Stimulated activated CD8-positive, alpha-beta memory T cell treated with anti-CD3 and anti-CD28 coated beads, Interleukin-12 subunit alpha, Interleukin-12 subunit beta, amount 100 ng/mL, for 1 hour (primary cell): Measurements from ENCODE around the gene SKP1.
A peak's percentile ranks its signal among the peaks of the same experiment; 100 is the strongest.
"Not testable (repeated sequence)": the region's sequence is repeated elsewhere in the genome, so short reads cannot be mapped to it uniquely, and the experiment has no call there.

Source experiments
- DNase-seq: peaks from one replicate; pipeline ENCODE4 v3.0.0-alpha.2; 2020; ENCODE audit warnings: low read depth

Gene SKP1

DNA sequence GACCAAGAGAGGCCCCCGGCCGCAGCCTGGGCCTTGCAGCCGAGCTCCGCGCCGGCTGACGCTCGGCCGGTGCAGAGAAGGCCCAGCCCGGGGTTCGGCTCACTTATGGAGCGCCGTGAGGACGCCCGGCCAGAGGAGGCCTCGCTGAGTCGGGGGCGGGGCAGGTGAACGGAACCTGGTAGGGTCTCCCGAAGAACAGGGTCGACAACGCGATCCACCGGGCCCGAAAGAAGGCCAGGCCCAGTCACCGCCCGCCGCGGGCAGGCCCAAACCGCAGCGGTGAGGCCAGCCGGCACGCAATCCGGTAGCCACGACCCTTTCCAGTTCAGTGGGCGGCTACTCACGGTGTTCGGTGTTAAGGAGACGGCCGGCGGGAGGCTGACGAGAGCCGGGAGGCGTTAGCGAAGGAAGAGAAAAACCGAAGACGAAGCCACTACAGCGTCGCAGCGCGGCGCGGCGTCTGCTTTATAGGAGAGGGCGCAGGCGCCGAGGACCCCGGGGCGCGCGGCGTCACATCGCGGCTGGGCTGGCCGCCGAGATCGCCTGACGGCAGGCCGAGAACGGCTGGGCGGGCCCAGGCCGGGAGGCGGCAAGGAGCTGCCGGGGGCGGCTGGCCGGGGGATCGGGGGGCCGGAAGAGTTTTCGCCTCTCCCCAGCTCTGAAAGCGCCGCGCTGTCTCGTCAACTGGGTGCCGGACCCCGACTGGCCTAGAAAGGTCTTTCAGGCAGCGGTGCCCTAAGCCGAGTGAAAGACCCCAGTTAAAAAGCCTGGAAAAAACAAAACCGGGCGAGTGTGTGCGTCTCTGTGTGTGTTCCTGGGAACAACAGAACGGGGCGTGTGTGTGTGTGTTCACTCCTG lies at the start of gene SKP1:
SKP1 (minus strand) TSS at position 440 of the 858 bp plus-strand sequence. CDS start 2,928 bp downstream, outside the sequence.
- peak; percentile 77 for DNase-seq

- DNase-seq: peak; percentile 98
Measured at GRCh38 chr5:134225780-134226440, 49.2 kb upstream of the SKP1 start, which contains the start of gene PPP2CA. PPP2CA (minus strand) TSS chr5:134226073; CDS start chr5:134225861, 212 bp downstream.

- DNase-seq: peak; percentile 40
Measured at GRCh38 chr5:134224888-134225779, 48.4 kb upstream of the SKP1 start.

GRCh38 chr5:134223406-134224248 lies 46.9 kb upstream of the SKP1 start:
- no peak for DNase-seq

- DNase-seq: not testable (repeated sequence)
Measured at GRCh38 chr5:134221690-134222089, 44.9 kb upstream of the SKP1 start.

GRCh38 chr5:134215757-134216156 lies 39.0 kb upstream of the SKP1 start:
- no peak for DNase-seq

DNA sequence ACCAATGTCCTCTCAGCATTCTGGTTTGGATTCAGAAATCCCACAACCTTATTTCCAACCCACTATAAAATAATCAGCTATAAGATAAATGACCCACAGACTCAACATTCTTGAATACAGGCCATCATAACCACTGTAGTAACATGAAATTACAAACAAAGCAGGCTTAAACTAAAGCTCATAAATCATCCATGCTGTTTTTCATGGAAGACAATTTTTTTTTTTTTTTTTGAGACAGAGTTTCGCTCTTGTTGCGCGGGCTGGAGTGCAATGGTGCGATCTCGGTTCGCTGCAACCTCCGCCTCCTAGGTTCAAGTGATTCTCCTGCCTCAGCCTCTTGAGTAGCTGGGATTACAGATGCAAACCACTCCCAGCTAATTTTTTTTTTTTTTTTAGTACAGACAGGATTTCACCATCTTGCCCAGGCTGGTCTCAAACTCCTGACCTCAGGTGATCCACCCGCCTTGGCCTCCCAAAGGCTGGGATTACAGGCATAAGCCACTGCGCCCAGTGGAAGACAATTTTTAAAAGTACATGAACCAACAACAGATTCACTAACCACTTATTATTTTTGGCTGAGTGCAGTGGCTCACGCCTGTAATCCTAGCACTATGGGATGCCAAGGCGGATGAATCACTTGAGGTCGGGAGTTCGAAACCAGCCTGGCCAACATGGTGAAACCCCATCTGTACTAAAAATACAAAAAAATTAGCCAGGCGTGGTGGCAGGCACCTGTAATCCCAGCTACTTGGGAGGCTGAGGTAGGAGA lies 34.7 kb upstream of the SKP1 start:
- DNase-seq: not testable (repeated sequence)

DNA sequence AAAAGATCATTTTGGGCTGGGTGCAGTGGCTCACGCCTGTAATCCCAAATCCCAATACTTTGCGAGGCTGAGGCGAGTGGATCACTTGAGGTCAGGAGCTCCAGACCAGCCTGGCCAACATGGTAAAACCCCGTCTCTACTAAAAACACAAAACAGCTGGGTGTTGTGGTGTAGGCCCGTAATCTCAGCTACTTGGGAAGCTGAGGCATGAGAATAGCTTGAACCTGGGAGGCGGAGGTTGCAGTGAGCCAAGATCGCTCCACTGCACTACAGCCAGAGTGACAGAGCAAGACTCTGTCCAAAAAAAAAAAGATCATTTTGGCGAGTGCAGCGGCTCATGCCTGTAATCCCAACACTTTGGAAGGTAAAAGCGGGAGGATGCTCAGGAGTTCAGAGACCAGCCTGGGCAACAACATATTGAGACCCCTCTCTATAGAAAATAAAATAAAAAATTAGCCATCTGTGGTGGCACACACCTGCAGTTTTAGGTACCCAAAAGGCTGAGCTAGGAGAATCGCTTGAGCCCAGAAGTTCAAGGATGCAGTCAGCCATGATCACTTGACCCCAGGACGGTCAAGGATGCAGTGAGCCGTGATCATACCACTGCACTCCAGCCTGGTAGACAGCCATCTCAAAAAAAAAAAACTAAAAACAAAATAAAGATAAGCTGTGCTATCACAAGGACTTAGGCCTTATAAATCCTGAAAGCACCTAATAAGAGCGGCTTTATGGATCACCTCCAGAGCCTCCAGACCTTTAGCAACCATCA lies 32.9 kb upstream of the SKP1 start:
- no peak for DNase-seq

DNA sequence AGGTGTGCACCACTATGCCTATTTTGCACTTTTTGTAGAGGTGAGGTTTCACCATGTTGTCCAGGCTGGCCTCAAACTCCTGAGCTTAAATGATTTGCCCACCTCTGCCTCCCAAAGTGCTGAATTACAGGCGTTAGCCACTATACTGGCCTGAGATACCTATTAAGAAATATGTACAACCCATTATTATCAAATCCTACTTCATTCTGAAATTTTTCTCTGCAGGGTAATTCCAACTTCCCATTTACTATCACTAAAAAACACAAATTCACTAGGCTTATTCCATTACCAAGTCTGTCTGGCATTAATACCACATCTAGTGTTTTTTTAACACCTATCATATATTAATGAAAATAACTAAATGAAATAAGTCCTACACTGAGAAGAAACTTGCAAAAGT lies 30.9 kb upstream of the SKP1 start:
- DNase-seq: no peak

DNA sequence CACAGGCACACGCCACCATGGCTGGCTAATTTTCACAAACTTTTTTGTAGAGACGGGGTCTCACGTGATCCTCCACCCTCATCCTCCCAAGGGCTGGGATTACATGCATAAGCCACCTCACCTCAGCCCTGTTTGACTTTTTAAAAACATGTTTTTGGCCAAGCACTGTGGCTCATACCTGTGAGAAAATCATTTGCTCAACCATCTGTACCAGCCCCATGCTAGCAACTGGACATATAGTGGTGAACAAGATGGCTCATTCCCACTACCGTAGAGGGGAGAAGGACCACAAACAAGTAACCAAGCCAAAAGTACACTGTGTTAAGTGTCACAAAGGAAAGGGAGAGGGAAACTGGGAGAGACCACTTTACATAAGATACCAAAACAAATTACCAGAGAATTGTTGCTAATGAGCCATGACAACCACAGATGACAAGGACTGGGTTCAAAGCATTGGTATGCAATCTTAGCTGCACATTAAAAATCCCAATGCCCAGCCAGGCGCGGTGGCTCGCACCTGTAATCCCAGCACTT lies 29.9 kb upstream of the SKP1 start:
- DNase-seq: no peak

- no peak for DNase-seq
Measured at GRCh38 chr5:134204575-134204974, 27.8 kb upstream of the SKP1 start.

- no peak for DNase-seq
Measured at GRCh38 chr5:134203630-134204029, 26.9 kb upstream of the SKP1 start.

- no peak for DNase-seq
Measured at GRCh38 chr5:134195666-134196065, 18.9 kb upstream of the SKP1 start.

- DNase-seq: no peak
Measured at GRCh38 chr5:134189031-134189430, 12.3 kb upstream of the SKP1 start.

DNA sequence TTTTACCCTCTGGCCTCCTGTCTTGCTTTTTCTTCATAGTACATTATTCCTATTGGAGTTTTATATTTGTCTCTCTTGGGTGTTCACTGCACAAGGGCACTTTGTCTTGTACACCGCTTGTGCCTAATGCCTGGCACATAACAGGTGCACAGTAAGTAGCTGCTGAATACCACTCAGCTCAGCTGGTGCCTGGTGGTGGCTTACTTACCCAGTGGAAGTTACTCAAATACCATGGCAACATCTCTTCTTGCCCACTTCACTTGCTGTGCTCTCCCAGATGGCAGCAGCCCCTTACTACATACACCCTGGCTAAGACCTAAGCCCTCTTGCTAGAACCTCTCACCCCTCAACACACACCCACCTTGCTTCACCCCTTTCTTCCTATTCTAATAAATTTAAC lies 11.3 kb upstream of the SKP1 start:
- no peak for DNase-seq

DNA sequence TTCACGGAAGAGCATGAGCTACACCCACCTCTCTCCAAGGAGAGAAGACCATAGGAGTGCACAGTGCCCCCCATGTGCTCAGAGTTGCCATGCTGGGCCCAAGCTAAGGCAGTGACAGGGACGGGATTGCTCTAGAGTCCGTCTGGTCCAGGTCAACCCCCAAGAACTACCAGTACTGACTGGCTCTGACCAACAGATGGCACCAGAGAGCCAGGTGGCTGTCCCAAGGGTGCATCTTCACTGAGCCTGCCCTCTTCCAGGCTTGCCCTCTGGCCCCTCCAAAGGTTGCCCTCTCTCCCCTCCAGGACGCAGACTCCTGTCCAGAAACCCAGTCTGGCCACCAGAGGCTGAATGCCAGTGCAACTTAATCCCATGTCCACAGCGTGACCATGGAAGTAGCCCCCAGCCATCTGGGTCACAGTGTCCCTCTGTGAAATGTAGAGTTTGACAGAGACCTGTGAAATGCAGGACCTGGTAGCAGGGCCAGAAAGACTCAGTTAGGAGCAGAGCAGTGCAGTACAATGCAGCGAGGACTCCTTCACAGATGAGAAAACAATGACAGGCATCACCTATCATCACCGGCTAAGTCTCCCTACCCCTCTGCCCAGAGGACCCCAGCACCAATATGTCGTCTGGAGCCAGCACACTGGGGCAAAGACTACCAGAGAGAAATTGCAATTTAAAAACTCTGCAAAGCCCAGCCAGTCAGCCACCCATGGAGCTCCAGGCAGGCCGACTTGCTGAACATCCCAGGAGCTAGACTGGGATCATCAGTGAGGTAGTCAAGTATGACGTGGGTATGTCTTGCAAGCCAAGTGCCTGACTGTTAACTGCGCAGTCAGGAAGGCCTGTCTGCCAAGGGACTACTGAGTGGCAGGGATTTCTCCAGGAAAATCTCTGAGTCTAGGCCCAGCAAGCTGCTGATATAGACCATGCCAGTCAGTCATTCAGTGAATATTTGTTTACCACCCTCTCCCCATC lies 7.7 kb upstream of the SKP1 start:
- DNase-seq: peak; percentile 49

- DNase-seq: no peak
Measured at GRCh38 chr5:134183481-134183880, 6.7 kb upstream of the SKP1 start.

- DNase-seq: no peak
Measured at GRCh38 chr5:134178096-134178419, 1.3 kb upstream of the SKP1 start.
